MCF 10A (cell line): ENCODE data around the gene GRIK2. TPM values are rescaled to one million over a fixed set of nuclear protein-coding genes. Genes with fewer than 3 reads are reported as not detected.

ENCODE experiments used
- BruUV-seq: library from RNA; stranded (reverse); fragments of 400-500 nt; replicated peaks from 2 replicates; lab custom pipeline; 2021; lab: Mats Ljungman, UMichigan
- CTCF ChIA-PET: fragments of 300-600 bp; sonication (Branson Sonifier 250); formaldehyde crosslinking; extraction: SDS; loops from one replicate; lab custom pipeline; 2021; ENCODE audit warnings: antibody characterized with exemption, inconsistent platforms; lab: Yijun Ruan, JAX
- POLR2A ChIA-PET: fragments of 300-600, 350-650 bp; sonication (Branson Sonifier 250); formaldehyde crosslinking; extraction: SDS; loops from one replicate; lab custom pipeline; 2020; ENCODE audit warnings: antibody characterized with exemption, inconsistent platforms; lab: Yijun Ruan, JAX
- DNase-seq: peaks from one replicate; pipeline ENCODE4 v3.0.0-alpha.2; 2018; ENCODE audit not compliant: unreplicated experiment
- H3K27ac Mint-ChIP-seq: one replicate; pipeline ENCODE4 v1.8.0; 2022; ENCODE audit warnings: mild to moderate bottlenecking, low read depth, mixed read lengths; ENCODE audit not compliant: unreplicated experiment
- H3K27me3 Mint-ChIP-seq: one replicate; pipeline ENCODE4 v1.8.0; 2022; ENCODE audit warnings: mixed read lengths; ENCODE audit not compliant: insufficient read depth, unreplicated experiment
- H3K36me3 Mint-ChIP-seq: one replicate; pipeline ENCODE4 v1.8.0; 2022; ENCODE audit warnings: mild to moderate bottlenecking, moderate library complexity, mixed read lengths; ENCODE audit not compliant: insufficient read depth, unreplicated experiment
- H3K4me1 Mint-ChIP-seq: one replicate; pipeline ENCODE4 v1.8.0; 2022; ENCODE audit warnings: mixed read lengths; ENCODE audit not compliant: insufficient read depth, unreplicated experiment
- H3K4me3 Mint-ChIP-seq: one replicate; pipeline ENCODE4 v1.8.0; 2022; ENCODE audit warnings: mild to moderate bottlenecking, moderate library complexity, mixed read lengths; ENCODE audit not compliant: unreplicated experiment
- H3K9me3 Mint-ChIP-seq: one replicate; pipeline ENCODE4 v1.8.0; 2022; ENCODE audit warnings: mixed read lengths; ENCODE audit not compliant: unreplicated experiment
- intact Hi-C: fragments of 100-400 bp; cut with micrococcal nuclease; formaldehyde crosslinking; loops from 2 replicates; pipeline ENCODE4 v1.14.1; 2022
- total RNA-seq: library from RNA; stranded (reverse); gene quantifications from 2 replicates; pipeline ENCODE4 v1.2.3, GENCODE V29; 2022
- TF ChIP-seq, protein P1 (sequence below): fragments of 200-600 bp; IDR thresholded peaks from one replicate; pipeline ENCODE4 v1.8.0; 2022; ENCODE audit warnings: antibody characterized with exemption, mild to moderate bottlenecking; ENCODE audit not compliant: unreplicated experiment

The GRIK2 gene
- total RNA-seq, 1 experiment from 2014 or later = 0.89 TPM

GRCh38 chr6:102038964-102039363 lies 645.5 kb downstream of the GRIK2 start:
- intact Hi-C loops = no loop called here
- H3K27me3 Mint-ChIP-seq = no peaks in the 10 kb centered on the region
- ChIA-PET CTCF (no interaction called here), POLR2A (interaction anchor here (0.6 kb wide), 1 partner anchor 172 kb away, joined by 3 read pairs; no protein-coding TSS in a partner anchor)
- no peak overlapping the region for H3K4me3 Mint-ChIP-seq
- no TSS peak for BruUV-seq
- H3K36me3 Mint-ChIP-seq = no peaks in the 10 kb centered on the region
- DNase-seq = no peak
- H3K4me1 Mint-ChIP-seq = no peaks in the 10 kb centered on the region
- H3K27ac Mint-ChIP-seq = no peak overlapping the region
- TF ChIP-seq, protein P1, sequence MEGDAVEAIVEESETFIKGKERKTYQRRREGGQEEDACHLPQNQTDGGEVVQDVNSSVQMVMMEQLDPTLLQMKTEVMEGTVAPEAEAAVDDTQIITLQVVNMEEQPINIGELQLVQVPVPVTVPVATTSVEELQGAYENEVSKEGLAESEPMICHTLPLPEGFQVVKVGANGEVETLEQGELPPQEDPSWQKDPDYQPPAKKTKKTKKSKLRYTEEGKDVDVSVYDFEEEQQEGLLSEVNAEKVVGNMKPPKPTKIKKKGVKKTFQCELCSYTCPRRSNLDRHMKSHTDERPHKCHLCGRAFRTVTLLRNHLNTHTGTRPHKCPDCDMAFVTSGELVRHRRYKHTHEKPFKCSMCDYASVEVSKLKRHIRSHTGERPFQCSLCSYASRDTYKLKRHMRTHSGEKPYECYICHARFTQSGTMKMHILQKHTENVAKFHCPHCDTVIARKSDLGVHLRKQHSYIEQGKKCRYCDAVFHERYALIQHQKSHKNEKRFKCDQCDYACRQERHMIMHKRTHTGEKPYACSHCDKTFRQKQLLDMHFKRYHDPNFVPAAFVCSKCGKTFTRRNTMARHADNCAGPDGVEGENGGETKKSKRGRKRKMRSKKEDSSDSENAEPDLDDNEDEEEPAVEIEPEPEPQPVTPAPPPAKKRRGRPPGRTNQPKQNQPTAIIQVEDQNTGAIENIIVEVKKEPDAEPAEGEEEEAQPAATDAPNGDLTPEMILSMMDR = no peak
- peaks cover 7% of the 10 kb centered on the region for H3K9me3 Mint-ChIP-seq

DNA sequence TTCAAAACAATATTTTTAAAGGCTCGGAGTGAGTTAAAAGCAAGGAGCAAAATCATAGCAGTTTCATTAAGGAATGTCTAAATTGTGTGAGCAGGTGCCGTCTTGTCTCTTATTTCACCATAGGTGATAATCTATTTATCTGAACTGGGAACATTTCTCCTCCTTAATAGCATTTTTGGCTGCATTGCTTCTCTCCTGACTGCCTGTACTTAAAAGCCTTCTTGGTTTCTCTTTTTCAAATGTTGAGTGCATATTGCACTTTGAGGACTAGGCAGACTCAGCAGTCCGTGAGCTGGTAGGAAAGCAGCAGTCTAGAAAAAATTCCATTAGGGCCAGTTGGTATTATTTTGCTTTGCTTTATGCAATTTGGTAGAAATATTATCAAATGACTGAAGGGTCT lies 645.9 kb downstream of the GRIK2 start:
- CTCF ChIA-PET = interaction anchor here (0.6 kb wide), 1 partner anchor 1932 kb away, joined by 3 read pairs; no protein-coding TSS in a partner anchor
- no peaks in the 10 kb centered on the region for H3K36me3 Mint-ChIP-seq
- intact Hi-C loops = no loop called here
- POLR2A ChIA-PET = no interaction called here
- no peak overlapping the region for H3K27ac Mint-ChIP-seq
- DNase-seq = no peak
- peaks cover 7% of the 10 kb centered on the region for H3K9me3 Mint-ChIP-seq
- TF ChIP-seq, protein P1 = no peak
- no peak overlapping the region for H3K4me3 Mint-ChIP-seq
- H3K4me1 Mint-ChIP-seq = no peaks in the 10 kb centered on the region
- no peaks in the 10 kb centered on the region for H3K27me3 Mint-ChIP-seq
- BruUV-seq = no TSS peak

DNA sequence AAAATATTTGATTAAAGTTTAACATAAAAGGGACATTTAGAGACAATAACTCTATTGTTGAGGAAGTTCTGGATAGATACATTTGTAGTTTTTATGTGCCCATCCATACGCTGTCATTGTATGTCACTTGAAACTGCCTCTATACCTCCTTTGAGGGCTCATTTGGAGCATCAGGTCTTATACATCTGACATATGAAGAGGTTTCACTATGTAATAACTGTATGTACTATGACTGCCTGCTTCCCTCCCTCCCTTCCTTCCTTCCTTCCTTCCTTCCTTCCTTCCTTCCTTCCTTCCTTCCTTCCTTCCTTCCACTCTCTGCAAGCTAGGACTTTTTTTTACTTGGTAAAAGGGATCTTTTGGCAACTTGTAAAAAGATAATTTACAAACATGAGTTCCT lies 657.5 kb downstream of the GRIK2 start:
- POLR2A ChIA-PET = no interaction called here
- BruUV-seq = no TSS peak
- intact Hi-C loops = no loop called here
- no peak for DNase-seq
- H3K27me3 Mint-ChIP-seq = no peaks in the 10 kb centered on the region
- no peaks in the 10 kb centered on the region for H3K4me1 Mint-ChIP-seq
- no peak overlapping the region for H3K4me3 Mint-ChIP-seq
- no peaks in the 10 kb centered on the region for H3K9me3 Mint-ChIP-seq
- TF ChIP-seq, protein P1 = no peak
- CTCF ChIA-PET = no interaction called here
- no peaks in the 10 kb centered on the region for H3K36me3 Mint-ChIP-seq
- no peak overlapping the region for H3K27ac Mint-ChIP-seq

GRCh38 chr6:102051720-102052119 lies 658.2 kb downstream of the GRIK2 start:
- CTCF ChIA-PET = no interaction called here
- intact Hi-C loops = no loop called here
- POLR2A ChIA-PET = no interaction called here
- H3K9me3 Mint-ChIP-seq = no peaks in the 10 kb centered on the region
- H3K27me3 Mint-ChIP-seq = no peaks in the 10 kb centered on the region
- H3K4me1 Mint-ChIP-seq = no peaks in the 10 kb centered on the region
- no peaks in the 10 kb centered on the region for H3K36me3 Mint-ChIP-seq
- TF ChIP-seq, protein P1 = no peak
- no peak overlapping the region for H3K4me3 Mint-ChIP-seq
- H3K27ac Mint-ChIP-seq = no peak overlapping the region
- DNase-seq = no peak
- BruUV-seq = no TSS peak
